Measurements from ENCODE around the gene ASPG. TPM values are rescaled to one million over a fixed set of nuclear protein-coding genes. Genes with fewer than 3 reads are reported as not detected.

Gene ASPG
- polyA plus RNA-seq, 1 donor from 2014 or later = 0.16 TPM

DNA sequence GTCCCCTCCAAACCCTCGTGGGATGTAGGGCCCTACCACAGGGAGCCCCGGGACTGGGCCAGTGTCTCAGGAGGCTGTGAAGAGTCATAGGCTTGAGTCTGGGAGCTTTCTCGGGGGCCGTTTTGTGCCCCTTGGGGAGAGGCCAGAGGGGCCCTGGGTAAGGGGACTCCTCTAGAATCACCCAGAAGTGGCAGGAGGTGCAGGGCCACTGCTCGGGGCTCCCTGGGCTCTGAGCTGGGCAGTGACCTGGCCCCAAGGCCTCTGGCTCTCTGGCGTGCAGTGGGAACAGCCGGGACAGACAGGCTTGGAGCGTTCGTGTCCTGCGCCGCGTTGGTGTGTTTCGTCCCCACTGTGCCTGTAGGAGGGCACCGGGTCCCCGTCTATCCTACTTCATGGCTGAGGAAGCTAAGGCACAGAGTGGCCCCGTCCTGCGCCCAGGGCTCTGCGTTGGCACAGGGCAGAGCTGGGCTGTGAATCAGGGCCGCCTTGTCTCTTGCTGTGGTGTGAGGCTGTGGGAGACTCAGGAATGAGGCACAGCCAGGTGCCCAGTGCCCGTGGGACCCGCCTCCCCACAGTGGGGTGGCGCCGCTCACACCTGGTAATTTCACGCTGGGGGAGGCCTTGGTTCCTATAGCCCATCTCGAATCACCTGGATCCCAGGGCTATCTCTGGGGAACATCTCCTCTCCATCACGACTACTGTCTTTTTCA is 29.1 kb downstream of the ASPG start:
- no peak overlapping the region for H3K4me2 ChIP-seq (ENCODE audit: low read length)
- no peak overlapping the region for H3K4me3 ChIP-seq (ENCODE audit: low read length)
- H3K79me2 ChIP-seq (replicated peaks; ENCODE audit: insufficient read depth, low read length) = no peaks in the 10 kb centered on the region
- H3K27ac ChIP-seq (ENCODE audit: low read length) = no peak overlapping the region
- no peaks in the 10 kb centered on the region for H3F3A ChIP-seq (ENCODE audit: insufficient read depth, low read length, poor library complexity, severe bottlenecking)
- H3K9ac ChIP-seq (ENCODE audit: low read length) = no peak overlapping the region
- H3K9me3 ChIP-seq (ENCODE audit: low read length) = no peaks in the 10 kb centered on the region
- H2AFZ ChIP-seq (ENCODE audit: low read depth, low read length) = no peak overlapping the region
- H3K27me3 ChIP-seq (ENCODE audit: insufficient read depth, low read depth, low read length) = peaks cover 50% of the 10 kb centered on the region
- no peaks in the 10 kb centered on the region for H4K20me1 ChIP-seq (ENCODE audit: insufficient read depth)
- TF ChIP-seq TAF1 (IDR thresholded peaks at IDR 0.05; ENCODE audit: low read depth) (no peak), POLR2AphosphoS5 (IDR thresholded peaks at IDR 0.05) (no peak), SMC3 (conservative IDR thresholded peaks at IDR 0.05; ENCODE audit: poor library complexity) (no peak), EP300 (conservative IDR thresholded peaks at IDR 0.05; ENCODE audit: poor library complexity, severe bottlenecking) (no peak), EZH2 (IDR thresholded peaks at IDR 0.05; ENCODE audit: borderline replicate concordance, insufficient read depth, low read length, poor library complexity, severe bottlenecking) (no peak), RAD21 (conservative IDR thresholded peaks at IDR 0.05) (no peak), MXI1 (conservative IDR thresholded peaks at IDR 0.05; ENCODE audit: poor library complexity, severe bottlenecking) (no peak)
- TF ChIP-seq, protein P1, sequence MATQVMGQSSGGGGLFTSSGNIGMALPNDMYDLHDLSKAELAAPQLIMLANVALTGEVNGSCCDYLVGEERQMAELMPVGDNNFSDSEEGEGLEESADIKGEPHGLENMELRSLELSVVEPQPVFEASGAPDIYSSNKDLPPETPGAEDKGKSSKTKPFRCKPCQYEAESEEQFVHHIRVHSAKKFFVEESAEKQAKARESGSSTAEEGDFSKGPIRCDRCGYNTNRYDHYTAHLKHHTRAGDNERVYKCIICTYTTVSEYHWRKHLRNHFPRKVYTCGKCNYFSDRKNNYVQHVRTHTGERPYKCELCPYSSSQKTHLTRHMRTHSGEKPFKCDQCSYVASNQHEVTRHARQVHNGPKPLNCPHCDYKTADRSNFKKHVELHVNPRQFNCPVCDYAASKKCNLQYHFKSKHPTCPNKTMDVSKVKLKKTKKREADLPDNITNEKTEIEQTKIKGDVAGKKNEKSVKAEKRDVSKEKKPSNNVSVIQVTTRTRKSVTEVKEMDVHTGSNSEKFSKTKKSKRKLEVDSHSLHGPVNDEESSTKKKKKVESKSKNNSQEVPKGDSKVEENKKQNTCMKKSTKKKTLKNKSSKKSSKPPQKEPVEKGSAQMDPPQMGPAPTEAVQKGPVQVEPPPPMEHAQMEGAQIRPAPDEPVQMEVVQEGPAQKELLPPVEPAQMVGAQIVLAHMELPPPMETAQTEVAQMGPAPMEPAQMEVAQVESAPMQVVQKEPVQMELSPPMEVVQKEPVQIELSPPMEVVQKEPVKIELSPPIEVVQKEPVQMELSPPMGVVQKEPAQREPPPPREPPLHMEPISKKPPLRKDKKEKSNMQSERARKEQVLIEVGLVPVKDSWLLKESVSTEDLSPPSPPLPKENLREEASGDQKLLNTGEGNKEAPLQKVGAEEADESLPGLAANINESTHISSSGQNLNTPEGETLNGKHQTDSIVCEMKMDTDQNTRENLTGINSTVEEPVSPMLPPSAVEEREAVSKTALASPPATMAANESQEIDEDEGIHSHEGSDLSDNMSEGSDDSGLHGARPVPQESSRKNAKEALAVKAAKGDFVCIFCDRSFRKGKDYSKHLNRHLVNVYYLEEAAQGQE (IDR thresholded peaks at IDR 0.05; ENCODE audit: borderline replicate concordance) = no peak
- TF ChIP-seq, protein P2, sequence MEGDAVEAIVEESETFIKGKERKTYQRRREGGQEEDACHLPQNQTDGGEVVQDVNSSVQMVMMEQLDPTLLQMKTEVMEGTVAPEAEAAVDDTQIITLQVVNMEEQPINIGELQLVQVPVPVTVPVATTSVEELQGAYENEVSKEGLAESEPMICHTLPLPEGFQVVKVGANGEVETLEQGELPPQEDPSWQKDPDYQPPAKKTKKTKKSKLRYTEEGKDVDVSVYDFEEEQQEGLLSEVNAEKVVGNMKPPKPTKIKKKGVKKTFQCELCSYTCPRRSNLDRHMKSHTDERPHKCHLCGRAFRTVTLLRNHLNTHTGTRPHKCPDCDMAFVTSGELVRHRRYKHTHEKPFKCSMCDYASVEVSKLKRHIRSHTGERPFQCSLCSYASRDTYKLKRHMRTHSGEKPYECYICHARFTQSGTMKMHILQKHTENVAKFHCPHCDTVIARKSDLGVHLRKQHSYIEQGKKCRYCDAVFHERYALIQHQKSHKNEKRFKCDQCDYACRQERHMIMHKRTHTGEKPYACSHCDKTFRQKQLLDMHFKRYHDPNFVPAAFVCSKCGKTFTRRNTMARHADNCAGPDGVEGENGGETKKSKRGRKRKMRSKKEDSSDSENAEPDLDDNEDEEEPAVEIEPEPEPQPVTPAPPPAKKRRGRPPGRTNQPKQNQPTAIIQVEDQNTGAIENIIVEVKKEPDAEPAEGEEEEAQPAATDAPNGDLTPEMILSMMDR (IDR thresholded peaks at IDR 0.05; ENCODE audit: poor library complexity, severe bottlenecking) = no peak
- no peaks in the 10 kb centered on the region for H3K9me2 ChIP-seq (ENCODE audit: insufficient read depth, low read length)
- no peaks in the 10 kb centered on the region for H3K36me3 ChIP-seq (ENCODE audit: insufficient read depth, low read length)

DNA sequence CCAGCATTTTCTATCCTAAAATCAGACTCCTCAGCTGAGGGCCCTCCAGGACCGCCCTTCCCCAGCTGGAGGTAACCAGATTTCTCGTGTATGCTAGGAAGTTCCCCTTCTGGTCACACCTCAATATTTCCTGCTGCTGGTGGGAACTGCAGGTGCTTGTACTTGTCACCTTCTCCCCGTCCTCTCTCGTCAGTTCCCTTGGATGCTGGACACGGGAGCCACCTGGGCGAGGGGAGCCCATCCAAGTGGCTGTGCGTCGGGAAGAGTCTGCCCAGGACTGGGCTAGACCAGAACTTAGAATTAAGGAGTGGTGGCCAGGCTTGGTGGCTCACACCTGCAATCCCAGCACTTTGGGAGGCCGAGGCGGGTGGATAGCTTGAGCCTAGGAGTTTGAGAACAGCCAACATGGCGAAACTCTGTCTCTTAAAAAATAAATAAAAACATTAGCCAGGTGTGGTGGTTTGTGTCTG is 29.7 kb downstream of the ASPG start:
- Histone ChIP-seq H3K9ac (ENCODE audit: low read length) (no peak overlapping the region), H3K4me2 (ENCODE audit: low read length) (no peak overlapping the region), H3K27me3 (ENCODE audit: insufficient read depth, low read depth, low read length) (peaks cover 56% of the 10 kb centered on the region), H2AFZ (ENCODE audit: low read depth, low read length) (no peak overlapping the region), H3K9me3 (ENCODE audit: low read length) (no peaks in the 10 kb centered on the region), H3K9me2 (ENCODE audit: insufficient read depth, low read length) (no peaks in the 10 kb centered on the region), H4K20me1 (ENCODE audit: insufficient read depth) (no peaks in the 10 kb centered on the region), H3K27ac (ENCODE audit: low read length) (no peak overlapping the region), H3K36me3 (ENCODE audit: insufficient read depth, low read length) (no peaks in the 10 kb centered on the region), H3K79me2 (replicated peaks; ENCODE audit: insufficient read depth, low read length) (no peaks in the 10 kb centered on the region), H3F3A (ENCODE audit: insufficient read depth, low read length, poor library complexity, severe bottlenecking) (no peaks in the 10 kb centered on the region), H3K4me3 (ENCODE audit: low read length) (no peak overlapping the region)
- TF ChIP-seq EZH2 (IDR thresholded peaks at IDR 0.05; ENCODE audit: borderline replicate concordance, insufficient read depth, low read length, poor library complexity, severe bottlenecking) = no peak
- no peak for TF ChIP-seq POLR2AphosphoS5 (IDR thresholded peaks at IDR 0.05)
- no peak for TF ChIP-seq EP300 (conservative IDR thresholded peaks at IDR 0.05; ENCODE audit: poor library complexity, severe bottlenecking)
- TF ChIP-seq, protein P2 (IDR thresholded peaks at IDR 0.05; ENCODE audit: poor library complexity, severe bottlenecking) = no peak
- no peak for TF ChIP-seq MXI1 (conservative IDR thresholded peaks at IDR 0.05; ENCODE audit: poor library complexity, severe bottlenecking)
- TF ChIP-seq RAD21 (conservative IDR thresholded peaks at IDR 0.05) = no peak
- TF ChIP-seq, protein P1 (IDR thresholded peaks at IDR 0.05; ENCODE audit: borderline replicate concordance) = no peak
- no peak for TF ChIP-seq SMC3 (conservative IDR thresholded peaks at IDR 0.05; ENCODE audit: poor library complexity)

All from neural cell (in vitro differentiated cells).